ENCODE results near the gene NGFR. TPM values are rescaled to one million over a fixed set of nuclear protein-coding genes. Genes with fewer than 3 reads are reported as not detected.

Gene NGFR
- total and polyA plus RNA-seq, 9 of the 15 experiments (the other 6 are each of a cell fraction or from before 2014, with no cell fraction given) = 0.07 to 0.23 (median 0.13) TPM; not detected in 4

GRCh38 chr17:49498029-49498615, 3.0 kb downstream of the NGFR start (continued):
- no peak for TF ChIP-seq RREB1 (CRISPR knock-in tag; IDR thresholded peaks at IDR 0.05)

GRCh38 chr17:49501496-49501895, 6.4 kb downstream of the NGFR start:
- 0% methylated on average over 3 of the region's 3 CpGs for WGBS (ENCODE audit: insufficient coverage, low coverage, missing lambda C conversion rate)
- no peak overlapping the region for H3K9ac ChIP-seq (ENCODE audit: insufficient read depth in 1 of 2, low read depth in 2 of 2, low read length in 2 of 2)
- H2AFZ ChIP-seq (ENCODE audit: low read depth, low read length) = no peak overlapping the region
- peaks cover 28 to 63% of the 10 kb centered on the region in 2 experiments for H3K27me3 ChIP-seq (ENCODE audit: control insufficient read depth in 2 of 2, insufficient read depth in 2 of 2, low read length in 2 of 2)
- no peaks in the 10 kb centered on the region; the same call in 1 of the 2 replicates for H3K9me3 ChIP-seq (replicated peaks; ENCODE audit: control insufficient read depth, insufficient read depth, low read depth, low read length)
- peaks cover 3% of the 10 kb centered on the region; the same call in 1 of the 2 replicates for H4K20me1 ChIP-seq (replicated peaks; ENCODE audit: control insufficient read depth, insufficient read depth, low read length)
- H3K4me2 ChIP-seq (ENCODE audit: insufficient read depth, low read length) = no peak overlapping the region
- no peaks in the 10 kb centered on the region for H3K9me1 ChIP-seq (ENCODE audit: control insufficient read depth, insufficient read depth, low read length)
- POLR2A ChIA-PET = interaction anchor here (0.6 to 0.9 kb wide), 2 partner anchors 9 to 32 kb away, joined by 3 read pairs; no protein-coding TSS in a partner anchor
- H3K4me3 ChIP-seq = no peak overlapping the region
- CTCF ChIA-PET (ENCODE audit: low intra/inter-chr PET ratio) = no interaction called here
- FAIRE-seq (no peak), ATAC-seq (no peak), DNase-seq (ENCODE audit: extremely low read depth in 1 of 4, low spot score in 3 of 4) (no peak)
- in situ Hi-C loops (cut with MboI) (loop anchor here (5.0 kb wide), 1 partner anchor 41 kb away; no protein-coding TSS in a partner anchor), intact Hi-C loops (cut with micrococcal nuclease) (no loop called here)
- H3K4me1 ChIP-seq (replicated peaks in 1 of 2; ENCODE audit: control insufficient read depth in 2 of 2, insufficient read depth in 2 of 2, low read length in 2 of 2) = peaks cover 0 to 20% of the 10 kb centered on the region in 2 experiments; a peak in 2 of 5 replicates
- no TSS peak for BruUV-seq (replicated peaks)
- H3K36me3 ChIP-seq (ENCODE audit: control insufficient read depth, insufficient read depth, low read length) = no peaks in the 10 kb centered on the region
- H3K79me2 ChIP-seq (ENCODE audit: control insufficient read depth, insufficient read depth, low read length) = no peaks in the 10 kb centered on the region
- H3K27ac ChIP-seq (ENCODE audit: extremely low read depth, low read depth, low read length) = no peak overlapping the region
- TF ChIP-seq ZZZ3 (IDR thresholded peaks at IDR 0.05) = no peak
- no peak for TF ChIP-seq CUX1 (CRISPR knock-in tag; IDR thresholded peaks at IDR 0.05)
- TF ChIP-seq ZNF280A (IDR thresholded peaks at IDR 0.05; ENCODE audit: low read depth, partially characterized antibody) = no peak
